ENCODE measurements around the gene RALA. TPM values are rescaled to one million over a fixed set of nuclear protein-coding genes. Genes with fewer than 3 reads are reported as not detected.

Gene RALA
- total RNA-seq, 1 experiment from 2014 or later = 27.3 TPM

GRCh38 chr7:39645482-39646407 is 22.4 kb downstream of the RALA start:
- Histone ChIP-seq H3K4me2 (ENCODE audit: low read length) (no peak overlapping the region), H2AFZ (ENCODE audit: low read depth, low read length, poor library complexity, severe bottlenecking) (no peak overlapping the region), H3K9ac (ENCODE audit: low read length) (no peak overlapping the region), H3K27me3 (ENCODE audit: insufficient read depth, low read length) (no peaks in the 10 kb centered on the region), H3K79me2 (ENCODE audit: insufficient read depth, low read length) (peaks cover 66% of the 10 kb centered on the region), H3K27ac (ENCODE audit: low read depth, low read length) (no peak overlapping the region), H3K4me3 (replicated peaks in 1 of 2; ENCODE audit: low read depth in 1 of 2, low read length in 2 of 2) (no peak overlapping the region), H3K9me2 (ENCODE audit: insufficient read depth) (no peaks in the 10 kb centered on the region), H3K36me3 (ENCODE audit: control insufficient read depth in 1 of 2, insufficient read depth in 2 of 2, low read length in 2 of 2) (no peaks in the 10 kb centered on the region), H4K20me1 (ENCODE audit: insufficient read depth) (no peaks in the 10 kb centered on the region), H3K4me1 (ENCODE audit: control insufficient read depth in 1 of 2, insufficient read depth in 2 of 2, low read length in 2 of 2) (no peaks in the 10 kb centered on the region), H3K9me3 (ENCODE audit: control insufficient read depth in 1 of 2, insufficient read depth in 1 of 2, low read depth in 1 of 2, low read length in 2 of 2) (no peaks in the 10 kb centered on the region)
- intact Hi-C loops (cut with micrococcal nuclease) = no loop called here
- ChIA-PET RAD21 (ENCODE audit: low non-redundant PET in 1 of 2, low total read pairs in 2 of 2, uncharacterized antibody in 2 of 2, unreplicated experiment in 2 of 2) (no interaction called here), CTCF (no interaction called here), POLR2A (no interaction called here)
- DNase-seq (ENCODE audit: low read depth, low spot score) = no peak
- no peak for TF ChIP-seq SRF (IDR thresholded peaks at IDR 0.05; ENCODE audit: low read depth)
- no peak for TF ChIP-seq ELF1 (IDR thresholded peaks at IDR 0.05; ENCODE audit: borderline replicate concordance, low read depth)
- no peak for TF ChIP-seq POLR2AphosphoS5 (IDR thresholded peaks at IDR 0.05; ENCODE audit: low read depth, low read length)
- no peak for TF ChIP-seq EZH2 (IDR thresholded peaks at IDR 0.05)
- no peak for TF ChIP-seq CTCF (IDR thresholded peaks at IDR 0.05 in 2 of 3, conservative IDR thresholded peaks at IDR 0.05 in 1 of 3; ENCODE audit: borderline replicate concordance in 1 of 3, insufficient read depth in 1 of 3, low read depth in 2 of 3, low read length in 2 of 3)
- no peak for TF ChIP-seq ZBTB33 (IDR thresholded peaks at IDR 0.05; ENCODE audit: extremely low read depth, insufficient replicate concordance, low read length)
- no peak for TF ChIP-seq YY1 (IDR thresholded peaks at IDR 0.05; ENCODE audit: extremely low read depth, insufficient replicate concordance, low read depth, low read length)
- TF ChIP-seq EGR1 (IDR thresholded peaks at IDR 0.05; ENCODE audit: low read depth) = no peak
- TF ChIP-seq REST (IDR thresholded peaks at IDR 0.05; ENCODE audit: low read depth) = no peak
- TF ChIP-seq SIN3A (IDR thresholded peaks at IDR 0.05; ENCODE audit: low read depth) = no peak
- no peak for TF ChIP-seq TCF7L2 (IDR thresholded peaks at IDR 0.05; ENCODE audit: borderline replicate concordance, extremely low read depth, insufficient read depth, insufficient read length)
- no peak for TF ChIP-seq CEBPB (IDR thresholded peaks at IDR 0.05; ENCODE audit: low read depth)
- TF ChIP-seq POLR2A (IDR thresholded peaks at IDR 0.05; ENCODE audit: borderline replicate concordance, extremely low read depth, insufficient read depth, insufficient read length) = no peak
- TF ChIP-seq EZH2phosphoT487 (IDR thresholded peaks at IDR 0.05; ENCODE audit: borderline replicate concordance) = no peak
- no peak for TF ChIP-seq ZNF274 (IDR thresholded peaks at IDR 0.05; ENCODE audit: low read depth, low read length)
- BruUV-seq (replicated peaks) = no TSS peak
- ATAC-seq = no peak
